Lung (tissue), 12 donors: Measurements from ENCODE around the gene ADAP1. TPM values are rescaled to one million over a fixed set of nuclear protein-coding genes. Genes with fewer than 3 reads are reported as not detected.

Experiments used
- ATAC-seq: fragments of 200-7000 bp; cut with Tn5 transposase; one replicate; pipeline ENCODE4 v1.9.1; 2020; ENCODE audit warnings: moderate number of reproducible peaks; ENCODE audit not compliant: insufficient read depth, low FRiP score
- DNase-seq, 3 donors: peaks; one replicate each; pipeline ENCODE4 v3.0.0-alpha.2; 2013 to 2017
- H3K27ac ChIP-seq, 2 donors: one replicate each; pipeline ENCODE4 v1.5.1; 2013; ENCODE audit warnings: mild to moderate bottlenecking in 2 of 2, moderate library complexity in 2 of 2, control low read depth in 1 of 2, inconsistent platforms in 1 of 2, low read depth in 1 of 2, low read length in 1 of 2
- H3K27me3 ChIP-seq, 3 donors: one replicate each; pipeline ENCODE4 v1.5.1; 2013; ENCODE audit warnings: low read length in 2 of 3; ENCODE audit not compliant: control insufficient read depth in 3 of 3, insufficient read depth in 3 of 3
- H3K36me3 ChIP-seq, 4 donors: one replicate each; pipeline ENCODE4 v1.5.1; 2013; ENCODE audit warnings: low read length in 4 of 4, mild to moderate bottlenecking in 1 of 4, moderate library complexity in 1 of 4; ENCODE audit not compliant: control insufficient read depth in 4 of 4, insufficient read depth in 4 of 4
- H3K4me1 ChIP-seq, 5 donors: one replicate each; pipeline ENCODE4 v1.5.1; 2013; ENCODE audit warnings: low read length in 5 of 5, mild to moderate bottlenecking in 2 of 5, moderate library complexity in 1 of 5; ENCODE audit not compliant: control insufficient read depth in 5 of 5, insufficient read depth in 5 of 5
- H3K4me3 ChIP-seq: one replicate; pipeline ENCODE4 v1.5.1; 2013; ENCODE audit warnings: mild to moderate bottlenecking, control low read depth, moderate library complexity
- H3K9ac ChIP-seq, 2 donors: one replicate each; pipeline ENCODE4 v1.5.1; 2013; ENCODE audit warnings: low read length in 2 of 2, control low read depth in 1 of 2; ENCODE audit not compliant: insufficient read depth in 1 of 2
- H3K9me3 ChIP-seq, 4 donors: one replicate each; pipeline ENCODE4 v1.5.1; 2013; ENCODE audit warnings: low read length in 3 of 4, mild to moderate bottlenecking in 1 of 4, moderate library complexity in 1 of 4; ENCODE audit not compliant: control insufficient read depth in 4 of 4, insufficient read depth in 3 of 4
- CTCF ChIP-seq: IDR thresholded peaks from 2 replicates; pipeline ENCODE4 v1.5.1; 2012; ENCODE audit warnings: mild to moderate bottlenecking; ENCODE audit errors: control extremely low read depth, extremely low read depth
- WGBS, 2 donors: extraction: QIAGEN DNeasy Blood & Tissue Kit; methylation state at CpG; one replicate each; pipeline ENCODE4 v1.1.7; 2013; 5-methylcytosine and 5-hydroxymethylcytosine counted together
- polyA plus RNA-seq, 2 donors: library from polyadenylated mRNA; stranded (reverse); fragments of 200-250 nt; gene quantifications; one replicate each; pipeline ENCODE4 v1.2.1, GENCODE V29; 2013
- total RNA-seq, 2 donors: library from RNA; depleted of rRNA in 1 of 2; stranded (reverse); fragments of >200 nt in 1 of 2; gene quantifications; one replicate each; pipeline ENCODE4 v1.2.1, GENCODE V29; 2014 to 2021
- donor health status: control.
- donor health status: control.
- donor health status: Bipolar disorder and iron deficiency.
- donor health status: healthy.
- donor health status: DM: yes; HTN: yes; CAD: no.

ADAP1 gene
- total and polyA plus RNA-seq, 4 donors: 11.5 to 39.0 (median 32.6) TPM

- WGBS, 2 donors: 69 to 71% methylated on average over 15 of the region's 15 CpGs
- Histone ChIP-seq H3K4me1 (peaks cover 0 to 26% (median 2%) of the 10 kb centered on the region in 5 donors), H3K36me3 (no peaks in the 10 kb centered on the region), H3K4me3 (no peak overlapping the region), H3K27me3 (no peaks in the 10 kb centered on the region), H3K9ac (no peak overlapping the region), H3K27ac (no peak overlapping the region), H3K9me3 (no peaks in the 10 kb centered on the region)
- no peak for ATAC-seq
- DNase-seq: peak in 1 of 3 donors; percentile 9
- TF ChIP-seq CTCF: no peak
These were observed 25.5 kb upstream of the ADAP1 start for GRCh38 chr7:979886-980571.

- H3K9ac ChIP-seq: no peak overlapping the region
- DNase-seq: no peak
- ATAC-seq: no peak
- H3K27ac ChIP-seq: no peak overlapping the region
- H3K4me3 ChIP-seq: no peak overlapping the region
- no peaks in the 10 kb centered on the region for H3K27me3 ChIP-seq
- no peaks in the 10 kb centered on the region for H3K36me3 ChIP-seq
- 88% methylated on average over 16 of the region's 16 CpGs for WGBS, 2 donors
- H3K4me1 ChIP-seq: peaks cover 0 to 32% (median 2%) of the 10 kb centered on the region in 5 donors
- no peak for TF ChIP-seq CTCF
- no peaks in the 10 kb centered on the region for H3K9me3 ChIP-seq
These were observed 24.7 kb upstream of the ADAP1 start for GRCh38 chr7:979151-979550.

GRCh38 chr7:978416-979091 lies 24.1 kb upstream of the ADAP1 start:
- Histone ChIP-seq H3K4me3 (no peak overlapping the region), H3K9ac (no peak overlapping the region), H3K27me3 (no peaks in the 10 kb centered on the region), H3K36me3 (no peaks in the 10 kb centered on the region), H3K27ac (no peak overlapping the region), H3K9me3 (no peaks in the 10 kb centered on the region), H3K4me1 (peaks cover 0 to 34% (median 2%) of the 10 kb centered on the region in 5 donors)
- DNase-seq: peak in 1 of 3 donors; percentile 13
- no peak for TF ChIP-seq CTCF
- WGBS, 2 donors: 90 to 95% methylated on average over 24 of the region's 24 CpGs
- no peak for ATAC-seq
